KMS-11 (cell line): ENCODE results near the gene EARS2.
A peak's percentile ranks its signal among the peaks of the same experiment; 100 is the strongest.
"Not testable (repeated sequence)": the region's sequence is repeated elsewhere in the genome, so short reads cannot be mapped to it uniquely, and the experiment has no call there.

Experiments
- H2AFZ ChIP-seq: fragments of 200-600 bp; sonication (generic); 2 replicates; pipeline ENCODE4 v1.6.1; 2016; ENCODE audit warnings: antibody characterized with exemption, mixed run types, low read depth
- H3K27ac ChIP-seq: fragments of 200-600 bp; sonication (generic); 2 replicates; pipeline ENCODE4 v1.6.1; 2016; ENCODE audit warnings: mild to moderate bottlenecking, mixed run types
- H3K27me3 ChIP-seq: fragments of 200-600 bp; sonication (generic); 2 replicates; pipeline ENCODE4 v1.6.1; 2017; ENCODE audit warnings: mild to moderate bottlenecking, low read depth, mixed run types, moderate library complexity; ENCODE audit not compliant: insufficient read depth
- H3K36me3 ChIP-seq: fragments of 200-600 bp; sonication (generic); 2 replicates; pipeline ENCODE4 v1.6.1; 2017; ENCODE audit warnings: mild to moderate bottlenecking, mixed run types; ENCODE audit not compliant: insufficient read depth
- H3K4me1 ChIP-seq: fragments of 200-600 bp; sonication (generic); 2 replicates; pipeline ENCODE4 v1.6.1; 2016; ENCODE audit warnings: mild to moderate bottlenecking, low read depth, mixed run types; ENCODE audit not compliant: poor library complexity, severe bottlenecking
- H3K4me2 ChIP-seq: fragments of 200-600 bp; sonication (generic); 2 replicates; pipeline ENCODE4 v1.7.0; 2016; ENCODE audit warnings: mild to moderate bottlenecking, mixed run types
- H3K4me3 ChIP-seq: fragments of 200-600 bp; sonication (generic); IDR thresholded peaks from 2 replicates; pipeline ENCODE4 v1.6.1; 2017; ENCODE audit warnings: low read depth, low read length, mixed read lengths; ENCODE audit not compliant: insufficient read depth
- H3K79me2 ChIP-seq: fragments of 200-600 bp; sonication (generic); 2 replicates; pipeline ENCODE4 v1.6.1; 2016; ENCODE audit warnings: low read depth, mixed run types; ENCODE audit not compliant: insufficient read depth
- H3K9ac ChIP-seq: fragments of 200-600 bp; sonication (generic); 2 replicates; pipeline ENCODE4 v1.6.1; 2016; ENCODE audit warnings: mild to moderate bottlenecking, mixed run types
- H4K20me1 ChIP-seq: fragments of 200-600 bp; sonication (generic); 2 replicates; pipeline ENCODE4 v1.6.1; 2016; ENCODE audit warnings: mild to moderate bottlenecking, mixed run types; ENCODE audit not compliant: insufficient read depth
- CTCF ChIP-seq: fragments of 200-600 bp; sonication (generic); conservative IDR thresholded peaks from 2 replicates; pipeline ENCODE4 v1.6.1; 2017; ENCODE audit warnings: low read depth, mild to moderate bottlenecking, antibody characterized with exemption, low read length, moderate library complexity, mixed read lengths

Gene EARS2

GRCh38 chr16:23515881-23516280 lies 41.3 kb downstream of the EARS2 start:
- Histone ChIP-seq H3K4me2 (peak overlapping the region; percentile 47), H3K27me3 (no peaks in the 10 kb centered on the region), H3K4me1 (peaks cover 54% of the 10 kb centered on the region), H3K36me3 (no peaks in the 10 kb centered on the region; the same call in 1 of the 2 replicates), H2AFZ (no peak overlapping the region), H3K9ac (no peak overlapping the region), H3K4me3 (no peak overlapping the region), H3K79me2 (no peaks in the 10 kb centered on the region), H4K20me1 (no peaks in the 10 kb centered on the region), H3K27ac (peak overlapping the region; percentile 48; the same call in 1 of the 2 replicates)
- TF ChIP-seq CTCF: no peak

GRCh38 chr16:23514381-23515152 lies 42.6 kb downstream of the EARS2 start:
- Histone ChIP-seq H3K27ac (peak overlapping the region; percentile 29; the same call in 1 of the 2 replicates), H2AFZ (no peak overlapping the region), H3K79me2 (peaks cover 3% of the 10 kb centered on the region), H3K27me3 (no peaks in the 10 kb centered on the region), H3K4me1 (peaks cover 55% of the 10 kb centered on the region), H3K4me3 (no peak overlapping the region), H3K4me2 (peak overlapping the region; percentile 47), H3K36me3 (no peaks in the 10 kb centered on the region; the same call in 1 of the 2 replicates), H3K9ac (no peak overlapping the region), H4K20me1 (no peaks in the 10 kb centered on the region)
- TF ChIP-seq CTCF: no peak

GRCh38 chr16:23512168-23512695 lies 44.9 kb downstream of the EARS2 start:
- peaks cover 54% of the 10 kb centered on the region for H3K4me1 ChIP-seq
- no peak overlapping the region for H2AFZ ChIP-seq
- no peak overlapping the region for H3K4me2 ChIP-seq
- H4K20me1 ChIP-seq: peaks cover 3% of the 10 kb centered on the region; the same call in 1 of the 2 replicates
- TF ChIP-seq CTCF: no peak
- no peaks in the 10 kb centered on the region; the same call in 1 of the 2 replicates for H3K36me3 ChIP-seq
- peaks cover 26% of the 10 kb centered on the region for H3K79me2 ChIP-seq
- H3K27ac ChIP-seq: no peak overlapping the region
- no peaks in the 10 kb centered on the region for H3K27me3 ChIP-seq
- no peak overlapping the region for H3K9ac ChIP-seq
- H3K4me3 ChIP-seq: no peak overlapping the region

- peaks cover 31% of the 10 kb centered on the region for H3K79me2 ChIP-seq
- H3K4me1 ChIP-seq: peaks cover 56% of the 10 kb centered on the region
- no peaks in the 10 kb centered on the region for H3K27me3 ChIP-seq
- no peak for TF ChIP-seq CTCF
- no peaks in the 10 kb centered on the region; the same call in 1 of the 2 replicates for H3K36me3 ChIP-seq
- no peak overlapping the region for H3K4me2 ChIP-seq
- no peak overlapping the region for H3K4me3 ChIP-seq
- H3K9ac ChIP-seq: no peak overlapping the region
- H4K20me1 ChIP-seq: peaks cover 8% of the 10 kb centered on the region; the same call in 1 of the 2 replicates
- no peak overlapping the region for H2AFZ ChIP-seq
- H3K27ac ChIP-seq: no peak overlapping the region
Observed at GRCh38 chr16:23511731-23512130, 45.4 kb downstream of the EARS2 start.

GRCh38 chr16:23510915-23511270 lies 46.3 kb downstream of the EARS2 start:
- H3K27ac ChIP-seq: peak overlapping the region; percentile 36; the same call in 1 of the 2 replicates
- H3K27me3 ChIP-seq, H3K4me3 ChIP-seq, H4K20me1 ChIP-seq, H3K36me3 ChIP-seq: not testable (repeated sequence)
- H3K4me2 ChIP-seq: peak overlapping the region; percentile 85
- peaks cover 56% of the 10 kb centered on the region for H3K4me1 ChIP-seq
- peak overlapping the region; percentile 75; the same call in 1 of the 2 replicates for H3K9ac ChIP-seq
- peaks cover 40% of the 10 kb centered on the region for H3K79me2 ChIP-seq
- peak overlapping the region; percentile 90 for H2AFZ ChIP-seq
